HFFc6 (cell line): ENCODE data around the gene MAN2A2. TPM values are rescaled to one million over a fixed set of nuclear protein-coding genes. Genes with fewer than 3 reads are reported as not detected.

Experiments
- DNase-seq: peaks from one replicate; pipeline ENCODE4 v3.0.0-alpha.2; 2018
- H3K27ac Mint-ChIP-seq: 2 replicates; pipeline ENCODE4 v1.8.0; 2020; ENCODE audit warnings: mild to moderate bottlenecking, mixed read lengths
- H3K27me3 Mint-ChIP-seq: 2 replicates; pipeline ENCODE4 v1.8.0; 2021; ENCODE audit warnings: mild to moderate bottlenecking, moderate library complexity, mixed read lengths; ENCODE audit not compliant: insufficient read depth
- H3K36me3 Mint-ChIP-seq: 2 replicates; pipeline ENCODE4 v1.8.0; 2021; ENCODE audit warnings: low read depth, mixed read lengths
- H3K4me1 Mint-ChIP-seq: 2 replicates; pipeline ENCODE4 v1.8.0; 2020; ENCODE audit warnings: low read depth, mixed read lengths
- H3K4me3 Mint-ChIP-seq: 2 replicates; pipeline ENCODE4 v1.8.0; 2020; ENCODE audit warnings: mild to moderate bottlenecking, moderate library complexity, mixed read lengths
- H3K9me3 Mint-ChIP-seq: 2 replicates; pipeline ENCODE4 v1.8.0; 2020; ENCODE audit warnings: mild to moderate bottlenecking, mixed read lengths
- CTCF ChIP-seq: fragments of 200-600 bp; sonication (generic); IDR thresholded peaks from 2 replicates; pipeline ENCODE4 v1.5.0; 2021; ENCODE audit warnings: antibody characterized with exemption, mild to moderate bottlenecking
- total RNA-seq, 6 experiments: library from RNA; stranded (reverse); fragmentation: NEBNext Ultra II Directional; extraction: Animal tissue kit (Norgen Biotek cat#: 25700); gene quantifications; 2 replicates in 1 of 6; 3 replicates in 5 of 6; pipeline ENCODE4 v1.2.3, GENCODE V29; 2021

MAN2A2 gene
- total RNA-seq, 6 experiments from 2014 or later: 15.8 to 26.9 (median 23.4) TPM

GRCh38 chr15:90956274-90957030, 53.4 kb downstream of the MAN2A2 start:
- H3K27me3 Mint-ChIP-seq: peaks cover 9% of the 10 kb centered on the region
- H3K27ac Mint-ChIP-seq: peak overlapping the region; percentile 96
- H3K9me3 Mint-ChIP-seq: no peaks in the 10 kb centered on the region
- peak overlapping the region; percentile 90 for H3K4me3 Mint-ChIP-seq
- peaks cover 27% of the 10 kb centered on the region for H3K4me1 Mint-ChIP-seq
- DNase-seq: peak; percentile 57
- peak; percentile 97 for TF ChIP-seq CTCF
- peaks cover 31% of the 10 kb centered on the region for H3K36me3 Mint-ChIP-seq

GRCh38 chr15:90957031-90957790, 54.1 kb downstream of the MAN2A2 start:
- peaks cover 34% of the 10 kb centered on the region for H3K36me3 Mint-ChIP-seq
- peaks cover 9% of the 10 kb centered on the region for H3K27me3 Mint-ChIP-seq
- peaks cover 27% of the 10 kb centered on the region for H3K4me1 Mint-ChIP-seq
- peak overlapping the region; percentile 90 for H3K4me3 Mint-ChIP-seq
- no peak for TF ChIP-seq CTCF
- no peaks in the 10 kb centered on the region for H3K9me3 Mint-ChIP-seq
- peak; percentile 53 for DNase-seq
- H3K27ac Mint-ChIP-seq: peak overlapping the region; percentile 77

- no peak for DNase-seq
- Mint-ChIP-seq H3K9me3 (no peaks in the 10 kb centered on the region), H3K27ac (peak overlapping the region; percentile 77), H3K4me3 (peak overlapping the region; percentile 90), H3K27me3 (peaks cover 8% of the 10 kb centered on the region), H3K36me3 (peaks cover 31% of the 10 kb centered on the region), H3K4me1 (peaks cover 27% of the 10 kb centered on the region)
- TF ChIP-seq CTCF: no peak; the same call in 1 of the 2 replicates
Measured at GRCh38 chr15:90957791-90958190, 54.7 kb downstream of the MAN2A2 start.

GRCh38 chr15:90959028-90959595, 56.0 kb downstream of the MAN2A2 start:
- no peak overlapping the region for H3K4me3 Mint-ChIP-seq
- peaks cover 27% of the 10 kb centered on the region for H3K4me1 Mint-ChIP-seq
- peaks cover 8% of the 10 kb centered on the region for H3K27me3 Mint-ChIP-seq
- peak overlapping the region; percentile 43; the same call in 1 of the 2 replicates for H3K27ac Mint-ChIP-seq
- DNase-seq: no peak
- H3K36me3 Mint-ChIP-seq: peaks cover 28% of the 10 kb centered on the region; the same call in 1 of the 2 replicates
- no peaks in the 10 kb centered on the region for H3K9me3 Mint-ChIP-seq
- no peak for TF ChIP-seq CTCF

- Mint-ChIP-seq H3K4me3 (no peak overlapping the region), H3K27ac (peak overlapping the region; percentile 43; the same call in 1 of the 2 replicates)
Measured at GRCh38 chr15:90959894-90960293, 56.8 kb downstream of the MAN2A2 start.

More at GRCh38 chr15:90959894-90960293, 56.8 kb downstream of the MAN2A2 start:
- no peak for TF ChIP-seq CTCF
- Mint-ChIP-seq H3K27me3 (peaks cover 5% of the 10 kb centered on the region), H3K9me3 (no peaks in the 10 kb centered on the region), H3K36me3 (peaks cover 28% of the 10 kb centered on the region; the same call in 1 of the 2 replicates), H3K4me1 (peaks cover 27% of the 10 kb centered on the region)
- DNase-seq: peak; percentile 27
